ENCODE results near the gene ISLR.

DNA sequence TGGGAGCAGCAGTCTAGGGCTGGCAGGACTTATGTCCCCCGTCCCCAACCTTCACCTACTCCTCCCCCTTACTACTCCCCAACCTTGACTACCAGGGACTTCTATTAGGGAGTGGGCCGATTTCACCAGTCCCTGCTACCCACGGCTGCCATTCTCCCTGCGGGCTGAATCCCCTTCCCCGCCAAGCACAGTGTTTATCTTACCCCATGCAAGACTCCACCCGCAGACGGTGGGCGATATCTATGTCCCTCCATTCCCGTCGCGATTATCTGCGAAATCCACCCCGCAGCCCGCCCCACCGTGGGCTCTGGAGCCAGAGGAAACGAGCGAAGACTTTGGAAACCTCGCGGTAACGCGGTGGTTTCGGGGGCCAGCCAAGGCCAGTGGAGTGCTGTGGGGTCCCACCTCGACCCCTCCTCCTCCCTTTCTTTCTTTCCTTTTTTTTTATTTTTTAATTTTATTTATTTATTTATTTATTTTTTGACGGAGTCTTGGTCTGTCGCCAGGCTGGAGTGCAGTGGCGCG, 38.4 kb upstream of the ISLR start:
- TF ChIP-seq, protein P1, sequence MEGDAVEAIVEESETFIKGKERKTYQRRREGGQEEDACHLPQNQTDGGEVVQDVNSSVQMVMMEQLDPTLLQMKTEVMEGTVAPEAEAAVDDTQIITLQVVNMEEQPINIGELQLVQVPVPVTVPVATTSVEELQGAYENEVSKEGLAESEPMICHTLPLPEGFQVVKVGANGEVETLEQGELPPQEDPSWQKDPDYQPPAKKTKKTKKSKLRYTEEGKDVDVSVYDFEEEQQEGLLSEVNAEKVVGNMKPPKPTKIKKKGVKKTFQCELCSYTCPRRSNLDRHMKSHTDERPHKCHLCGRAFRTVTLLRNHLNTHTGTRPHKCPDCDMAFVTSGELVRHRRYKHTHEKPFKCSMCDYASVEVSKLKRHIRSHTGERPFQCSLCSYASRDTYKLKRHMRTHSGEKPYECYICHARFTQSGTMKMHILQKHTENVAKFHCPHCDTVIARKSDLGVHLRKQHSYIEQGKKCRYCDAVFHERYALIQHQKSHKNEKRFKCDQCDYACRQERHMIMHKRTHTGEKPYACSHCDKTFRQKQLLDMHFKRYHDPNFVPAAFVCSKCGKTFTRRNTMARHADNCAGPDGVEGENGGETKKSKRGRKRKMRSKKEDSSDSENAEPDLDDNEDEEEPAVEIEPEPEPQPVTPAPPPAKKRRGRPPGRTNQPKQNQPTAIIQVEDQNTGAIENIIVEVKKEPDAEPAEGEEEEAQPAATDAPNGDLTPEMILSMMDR (IDR thresholded peaks at IDR 0.05) = no peak
- no peak for TF ChIP-seq POLR2A (IDR thresholded peaks at IDR 0.05)
